ENCODE measurements around the gene SP110.

DNA sequence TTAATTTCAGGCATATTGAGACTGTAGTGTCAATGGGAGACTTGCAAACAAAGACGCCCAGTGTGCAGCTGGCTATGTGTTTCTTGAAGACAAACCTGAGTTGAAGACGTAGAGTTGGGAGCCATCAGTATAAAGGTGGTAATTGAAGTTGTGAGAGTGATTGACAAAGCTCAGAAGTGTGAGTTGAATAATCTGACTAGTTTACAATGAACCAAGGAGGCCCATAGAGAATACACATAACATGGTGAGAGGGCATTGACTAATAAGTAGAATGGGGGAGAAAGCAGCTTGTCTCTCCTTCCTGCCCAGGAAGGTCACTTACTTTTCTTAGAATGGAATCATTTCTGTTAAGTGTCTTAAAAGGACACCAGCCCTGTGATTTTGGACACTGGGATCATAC is 14.1 kb downstream of the SP110 start:
- TF ChIP-seq GATA2 (IDR thresholded peaks at IDR 0.05; ENCODE audit: low read depth, low read length) (no peak), GATA3 (IDR thresholded peaks at IDR 0.05; ENCODE audit: low read depth, low read length) (no peak)
